Stimulated activated CD8-positive, alpha-beta memory T cell treated with anti-CD3 and anti-CD28 coated beads, Interleukin-12 subunit alpha, Interleukin-12 subunit beta, amount 100 ng/mL, for 24 hours (primary cell): ENCODE results near the gene HSPA4.

Experiments
- DNase-seq: peaks from one replicate; pipeline ENCODE4 v3.0.0-alpha.2; 2020; ENCODE audit errors: extremely low read depth

Gene HSPA4

GRCh38 chr5:133091034-133091433 lies 39.2 kb downstream of the HSPA4 start:
- DNase-seq: no peak

GRCh38 chr5:133106343-133106742 lies 54.5 kb downstream of the HSPA4 start:
- DNase-seq: no peak

- no peak for DNase-seq
These were observed 55.2 kb downstream of the HSPA4 start for GRCh38 chr5:133106761-133107572.

- DNase-seq: no peak
These were observed 56.7 kb downstream of the HSPA4 start for GRCh38 chr5:133108481-133108921.

- no peak for DNase-seq
These were observed 58.1 kb downstream of the HSPA4 start for GRCh38 chr5:133109655-133110483.

GRCh38 chr5:133110709-133111108 lies 58.9 kb downstream of the HSPA4 start:
- DNase-seq: no peak

GRCh38 chr5:133111299-133111698 lies 59.5 kb downstream of the HSPA4 start:
- peak; percentile 49 for DNase-seq

- DNase-seq: no peak
These were observed 60.3 kb downstream of the HSPA4 start for GRCh38 chr5:133112026-133112660.

GRCh38 chr5:133113331-133114061 lies 61.7 kb downstream of the HSPA4 start:
- no peak for DNase-seq

- no peak for DNase-seq
These were observed 62.5 kb downstream of the HSPA4 start for GRCh38 chr5:133114166-133114932.

GRCh38 chr5:133114933-133115310 lies 63.1 kb downstream of the HSPA4 start:
- DNase-seq: no peak

GRCh38 chr5:133116601-133117000 lies 64.8 kb downstream of the HSPA4 start:
- no peak for DNase-seq

- no peak for DNase-seq
These were observed 65.5 kb downstream of the HSPA4 start for GRCh38 chr5:133117166-133117911.

GRCh38 chr5:133117912-133118445 lies 66.2 kb downstream of the HSPA4 start:
- DNase-seq: no peak

GRCh38 chr5:133118741-133119140 lies 66.9 kb downstream of the HSPA4 start:
- DNase-seq: no peak

- no peak for DNase-seq
These were observed 67.5 kb downstream of the HSPA4 start for GRCh38 chr5:133119233-133119711.

- DNase-seq: no peak
These were observed 68.4 kb downstream of the HSPA4 start for GRCh38 chr5:133120156-133120750.

- DNase-seq: no peak
These were observed 69.3 kb downstream of the HSPA4 start for GRCh38 chr5:133121080-133121479.

GRCh38 chr5:133121611-133122150 lies 69.9 kb downstream of the HSPA4 start:
- no peak for DNase-seq
